ENCODE data around the gene TTLL5.

The TTLL5 gene

DNA sequence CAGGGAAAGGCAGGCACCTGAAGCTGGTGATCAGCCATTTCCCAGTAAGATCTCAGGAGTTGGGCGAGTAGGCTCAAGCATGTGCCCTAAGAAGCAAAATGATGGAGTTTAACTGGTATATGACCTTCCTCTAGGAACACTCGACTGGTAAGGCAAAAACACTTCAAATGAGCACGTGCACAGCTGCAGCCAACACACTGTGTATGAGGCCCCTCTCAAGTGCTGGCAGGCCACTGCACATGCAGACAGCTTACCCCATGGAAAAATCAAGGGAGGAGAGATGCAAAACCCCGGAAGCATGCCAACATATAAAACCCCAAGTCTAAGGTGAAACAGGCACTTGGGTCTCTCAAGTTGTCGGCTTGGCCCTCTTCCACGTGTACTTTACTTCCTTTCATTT lies 39.2 kb downstream of the TTLL5 start:
- H3K9me2 ChIP-seq (replicated peaks; ENCODE audit: control insufficient read depth, low read length): no peaks in the 10 kb centered on the region
- H3K79me2 ChIP-seq (ENCODE audit: control insufficient read depth, low read length): no peaks in the 10 kb centered on the region
- H3K4me3 ChIP-seq (ENCODE audit: low read length): no peak overlapping the region
- no peaks in the 10 kb centered on the region for H4K20me1 ChIP-seq (ENCODE audit: control insufficient read depth, insufficient read depth, low read depth, low read length)
- H3K4me1 ChIP-seq (ENCODE audit: control insufficient read depth, low read length): no peaks in the 10 kb centered on the region
- H3K27ac ChIP-seq (ENCODE audit: low read depth, low read length): no peak overlapping the region
- no peaks in the 10 kb centered on the region for H3F3A ChIP-seq (ENCODE audit: control insufficient read depth, insufficient read depth)
- H3K36me3 ChIP-seq (ENCODE audit: control insufficient read depth, low read length): peaks cover 21% of the 10 kb centered on the region
- no peaks in the 10 kb centered on the region for H3K27me3 ChIP-seq (ENCODE audit: control insufficient read depth, low read length)
- no peak for TF ChIP-seq EZH2phosphoT487 (IDR thresholded peaks at IDR 0.05; ENCODE audit: borderline replicate concordance, low read length)
- TF ChIP-seq, protein P1, sequence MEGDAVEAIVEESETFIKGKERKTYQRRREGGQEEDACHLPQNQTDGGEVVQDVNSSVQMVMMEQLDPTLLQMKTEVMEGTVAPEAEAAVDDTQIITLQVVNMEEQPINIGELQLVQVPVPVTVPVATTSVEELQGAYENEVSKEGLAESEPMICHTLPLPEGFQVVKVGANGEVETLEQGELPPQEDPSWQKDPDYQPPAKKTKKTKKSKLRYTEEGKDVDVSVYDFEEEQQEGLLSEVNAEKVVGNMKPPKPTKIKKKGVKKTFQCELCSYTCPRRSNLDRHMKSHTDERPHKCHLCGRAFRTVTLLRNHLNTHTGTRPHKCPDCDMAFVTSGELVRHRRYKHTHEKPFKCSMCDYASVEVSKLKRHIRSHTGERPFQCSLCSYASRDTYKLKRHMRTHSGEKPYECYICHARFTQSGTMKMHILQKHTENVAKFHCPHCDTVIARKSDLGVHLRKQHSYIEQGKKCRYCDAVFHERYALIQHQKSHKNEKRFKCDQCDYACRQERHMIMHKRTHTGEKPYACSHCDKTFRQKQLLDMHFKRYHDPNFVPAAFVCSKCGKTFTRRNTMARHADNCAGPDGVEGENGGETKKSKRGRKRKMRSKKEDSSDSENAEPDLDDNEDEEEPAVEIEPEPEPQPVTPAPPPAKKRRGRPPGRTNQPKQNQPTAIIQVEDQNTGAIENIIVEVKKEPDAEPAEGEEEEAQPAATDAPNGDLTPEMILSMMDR (IDR thresholded peaks at IDR 0.05; ENCODE audit: low read depth, low read length, poor library complexity, severe bottlenecking): no peak
- H3K9me3 ChIP-seq (ENCODE audit: control insufficient read depth, insufficient read depth, low read length): no peaks in the 10 kb centered on the region
- no peak overlapping the region for H3K4me2 ChIP-seq (ENCODE audit: low read length)

DNA sequence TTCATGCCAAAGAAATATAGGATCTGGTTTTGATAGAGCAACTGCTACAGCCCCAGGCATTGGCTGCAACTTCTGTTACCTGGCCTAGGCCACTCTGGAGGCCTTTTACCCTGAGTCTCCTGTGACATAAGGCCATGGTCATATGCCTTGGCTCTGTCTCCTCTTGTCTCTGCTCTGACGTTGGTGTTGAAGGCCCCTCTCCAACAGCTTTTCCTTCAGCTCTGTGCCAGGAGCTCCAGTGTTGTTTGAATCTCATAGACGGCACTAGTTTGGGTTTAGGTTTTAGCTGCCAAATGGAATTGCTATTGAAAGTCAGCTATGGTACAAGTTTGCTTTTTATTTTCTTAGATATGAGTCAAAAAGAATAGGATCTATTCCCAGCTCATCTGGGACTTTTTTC lies 41.1 kb downstream of the TTLL5 start:
- Histone ChIP-seq H3K36me3 (ENCODE audit: control insufficient read depth, low read length) (peaks cover 23% of the 10 kb centered on the region), H3K27me3 (ENCODE audit: control insufficient read depth, low read length) (no peaks in the 10 kb centered on the region), H3K79me2 (ENCODE audit: control insufficient read depth, low read length) (no peaks in the 10 kb centered on the region), H3K9me3 (ENCODE audit: control insufficient read depth, insufficient read depth, low read length) (no peaks in the 10 kb centered on the region), H3K4me1 (ENCODE audit: control insufficient read depth, low read length) (no peaks in the 10 kb centered on the region), H3K9me2 (replicated peaks; ENCODE audit: control insufficient read depth, low read length) (no peaks in the 10 kb centered on the region), H3K4me3 (ENCODE audit: low read length) (no peak overlapping the region), H3K27ac (ENCODE audit: low read depth, low read length) (no peak overlapping the region), H3K4me2 (ENCODE audit: low read length) (no peak overlapping the region), H3F3A (ENCODE audit: control insufficient read depth, insufficient read depth) (no peaks in the 10 kb centered on the region), H4K20me1 (ENCODE audit: control insufficient read depth, insufficient read depth, low read depth, low read length) (no peaks in the 10 kb centered on the region)
- TF ChIP-seq, protein P1 (IDR thresholded peaks at IDR 0.05; ENCODE audit: low read depth, low read length, poor library complexity, severe bottlenecking): no peak
- TF ChIP-seq EZH2phosphoT487 (IDR thresholded peaks at IDR 0.05; ENCODE audit: borderline replicate concordance, low read length): no peak

DNA sequence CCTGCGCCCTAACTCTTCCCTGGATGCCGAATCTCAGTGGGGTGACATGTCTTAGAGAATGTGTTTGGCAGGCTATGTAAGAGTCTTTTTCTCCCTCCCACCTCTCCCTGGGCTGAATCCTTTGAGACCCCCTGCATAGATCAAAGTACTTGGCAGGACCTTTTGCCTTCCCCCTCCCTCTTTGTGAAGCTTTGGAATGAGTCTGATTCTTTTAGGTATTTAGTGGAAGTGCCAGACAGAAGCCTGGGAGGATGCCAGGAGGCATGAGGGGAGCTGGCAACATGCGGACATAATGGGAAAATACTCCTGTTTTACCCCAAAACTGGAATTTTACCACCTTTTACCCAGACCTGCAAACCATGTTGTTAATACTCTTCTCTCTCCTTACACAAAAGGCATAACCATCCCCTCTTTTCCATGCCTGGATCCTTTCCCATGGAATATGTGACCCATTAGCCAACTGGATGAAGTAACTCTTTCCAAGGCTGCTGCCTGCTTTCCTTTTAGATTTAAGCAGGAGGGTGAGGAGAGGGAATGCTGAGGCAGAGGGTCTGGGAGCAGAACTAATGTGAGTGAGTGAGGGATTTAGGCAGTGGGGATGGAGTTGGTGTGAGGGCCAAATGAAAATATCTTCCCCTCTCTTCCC lies 41.7 kb downstream of the TTLL5 start:
- H3K4me2 ChIP-seq (ENCODE audit: low read length): no peak overlapping the region
- no peak overlapping the region for H3K27ac ChIP-seq (ENCODE audit: low read depth, low read length)
- no peaks in the 10 kb centered on the region for H3K27me3 ChIP-seq (ENCODE audit: control insufficient read depth, low read length)
- H3K4me1 ChIP-seq (ENCODE audit: control insufficient read depth, low read length): no peaks in the 10 kb centered on the region
- no peaks in the 10 kb centered on the region for H3K9me3 ChIP-seq (ENCODE audit: control insufficient read depth, insufficient read depth, low read length)
- no peaks in the 10 kb centered on the region for H3K79me2 ChIP-seq (ENCODE audit: control insufficient read depth, low read length)
- H4K20me1 ChIP-seq (ENCODE audit: control insufficient read depth, insufficient read depth, low read depth, low read length): no peaks in the 10 kb centered on the region
- H3K9me2 ChIP-seq (replicated peaks; ENCODE audit: control insufficient read depth, low read length): no peaks in the 10 kb centered on the region
- H3F3A ChIP-seq (ENCODE audit: control insufficient read depth, insufficient read depth): no peaks in the 10 kb centered on the region
- peaks cover 25% of the 10 kb centered on the region for H3K36me3 ChIP-seq (ENCODE audit: control insufficient read depth, low read length)
- no peak overlapping the region for H3K4me3 ChIP-seq (ENCODE audit: low read length)
- TF ChIP-seq EZH2phosphoT487 (IDR thresholded peaks at IDR 0.05; ENCODE audit: borderline replicate concordance, low read length): no peak
- TF ChIP-seq, protein P1 (IDR thresholded peaks at IDR 0.05; ENCODE audit: low read depth, low read length, poor library complexity, severe bottlenecking): no peak

Measured in DOHH2 (cell line).